Tibial nerve (tissue), 4 donors: ENCODE data around the gene TUFM. TPM values are rescaled to one million over a fixed set of nuclear protein-coding genes. Genes with fewer than 3 reads are reported as not detected.
A peak's percentile ranks its signal among the peaks of the same experiment; 100 is the strongest.

Experiments used
- DNase-seq, 2 donors: peaks; one replicate each; pipeline ENCODE4 v3.0.0-alpha.2; 2019; ENCODE audit warnings: low spot score in 2 of 2
- H3K27ac ChIP-seq, 4 donors: fragments of 200-600 bp; sonication (generic) in 3 of 4; one replicate each; pipeline ENCODE4 v1.5.1; 2017 to 2019; ENCODE audit warnings: mild to moderate bottlenecking in 1 of 4
- H3K27me3 ChIP-seq, 2 donors: fragments of 200-600 bp; sonication (generic) in 1 of 2; one replicate each; pipeline versions ENCODE4 v1.5.1 to v1.6.0; 2017 to 2019
- H3K36me3 ChIP-seq, 3 donors: fragments of 200-600 bp; sonication (generic); one replicate each; pipeline ENCODE4 v1.5.1; 2018 to 2019
- H3K4me1 ChIP-seq, 4 donors: fragments of 200-600 bp; sonication (generic) in 3 of 4; one replicate each; pipeline ENCODE4 v1.5.1; 2017 to 2019
- H3K4me3 ChIP-seq, 4 donors: fragments of 200-600 bp; sonication (generic) in 3 of 4; one replicate each; pipeline ENCODE4 v1.5.1; 2017 to 2019; ENCODE audit warnings: mild to moderate bottlenecking in 1 of 4, moderate library complexity in 1 of 4
- H3K9me3 ChIP-seq, 4 donors: fragments of 200-600 bp; sonication (generic) in 3 of 4; one replicate each; pipeline ENCODE4 v1.5.1; 2017 to 2019
- EP300 ChIP-seq, 2 donors: sonication (generic); formaldehyde crosslinking; IDR thresholded peaks; one replicate each; pipeline ENCODE4 v1.6.1; 2017; ENCODE audit warnings: antibody characterized with exemption in 2 of 2, mild to moderate bottlenecking in 1 of 2
- POLR2A ChIP-seq, 2 donors: fragments of 450-650 bp; IDR thresholded peaks; one replicate each; pipeline ENCODE4 v1.6.1; 2017; ENCODE audit warnings: antibody characterized with exemption in 2 of 2, mild to moderate bottlenecking in 2 of 2, moderate library complexity in 2 of 2
- WGBS, 2 donors: methylation state at CpG; one replicate each; pipeline ENCODE4 v1.1.5; 2018; 5-methylcytosine and 5-hydroxymethylcytosine counted together
- total RNA-seq, 4 donors: library from RNA; depleted of rRNA; stranded (reverse); fragments of >200 nt; gene quantifications; one replicate each; pipeline ENCODE4 v1.1.0, GENCODE V29; 2016
- TF ChIP-seq, protein P1 (sequence below), 5 experiments: fragments of 200-600 bp in 3 of 5; fragments of 450-650 bp in 2 of 5; sonication (generic) in 3 of 5; IDR thresholded peaks; one replicate each; pipeline ENCODE4 v1.5.1; 2016 to 2019; ENCODE audit warnings: antibody characterized with exemption in 5 of 5, mild to moderate bottlenecking in 3 of 5, moderate library complexity in 2 of 5

Gene TUFM
- total RNA-seq, 4 donors from 2014 or later = 88.1 to 136 (median 116) TPM

GRCh38 chr16:28878083-28878926, 32.2 kb upstream of the TUFM start, which contains the start of gene ATP2A1:
ATP2A1 (plus strand) TSS chr16:28878488; CDS start chr16:28878672, 184 bp downstream.
- no peak for DNase-seq
- Histone ChIP-seq H3K27ac (peak within 1 kb of the TSS in 1 of 4 donors; percentile 19), H3K27me3 (peaks cover 0 to 8% of the 10 kb centered on the region in 2 donors), H3K4me3 (peak within 1 kb of the TSS; percentile 37 to 84 (median 64)), H3K4me1 (peaks cover 0 to 34% (median 11%) of the 10 kb centered on the region in 4 donors), H3K9me3 (no peaks in the 10 kb centered on the region), H3K36me3 (peaks cover 0 to 26% (median 0%) of the 10 kb centered on the region in 3 donors)
- 61 to 65% methylated on average over 25 of the region's 25 CpGs for WGBS, 2 donors
- TF ChIP-seq POLR2A (IDR thresholded peaks at IDR 0.05) (no peak), EP300 (IDR thresholded peaks at IDR 0.05) (no peak)
- TF ChIP-seq, protein P1, sequence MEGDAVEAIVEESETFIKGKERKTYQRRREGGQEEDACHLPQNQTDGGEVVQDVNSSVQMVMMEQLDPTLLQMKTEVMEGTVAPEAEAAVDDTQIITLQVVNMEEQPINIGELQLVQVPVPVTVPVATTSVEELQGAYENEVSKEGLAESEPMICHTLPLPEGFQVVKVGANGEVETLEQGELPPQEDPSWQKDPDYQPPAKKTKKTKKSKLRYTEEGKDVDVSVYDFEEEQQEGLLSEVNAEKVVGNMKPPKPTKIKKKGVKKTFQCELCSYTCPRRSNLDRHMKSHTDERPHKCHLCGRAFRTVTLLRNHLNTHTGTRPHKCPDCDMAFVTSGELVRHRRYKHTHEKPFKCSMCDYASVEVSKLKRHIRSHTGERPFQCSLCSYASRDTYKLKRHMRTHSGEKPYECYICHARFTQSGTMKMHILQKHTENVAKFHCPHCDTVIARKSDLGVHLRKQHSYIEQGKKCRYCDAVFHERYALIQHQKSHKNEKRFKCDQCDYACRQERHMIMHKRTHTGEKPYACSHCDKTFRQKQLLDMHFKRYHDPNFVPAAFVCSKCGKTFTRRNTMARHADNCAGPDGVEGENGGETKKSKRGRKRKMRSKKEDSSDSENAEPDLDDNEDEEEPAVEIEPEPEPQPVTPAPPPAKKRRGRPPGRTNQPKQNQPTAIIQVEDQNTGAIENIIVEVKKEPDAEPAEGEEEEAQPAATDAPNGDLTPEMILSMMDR (IDR thresholded peaks at IDR 0.05) = no peak

DNA sequence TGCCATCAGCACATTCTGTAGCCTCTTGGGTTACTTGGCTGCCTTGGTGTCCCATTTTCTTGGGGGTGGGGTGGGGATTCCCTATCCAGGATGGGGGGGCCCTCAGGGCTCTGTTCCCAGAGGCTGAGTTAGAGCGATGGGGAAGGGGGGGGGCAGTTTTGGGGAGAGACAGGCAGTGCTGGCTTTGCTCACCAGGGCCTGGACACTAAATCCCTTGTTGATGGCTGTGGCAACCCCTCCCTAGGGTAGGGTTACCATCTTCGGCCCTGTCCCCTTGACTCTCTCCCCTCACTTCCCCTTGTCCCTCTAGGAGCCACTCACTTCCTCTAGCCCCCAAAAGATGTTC, 31.5 kb upstream of the TUFM start:
- peaks cover 0 to 5% of the 10 kb centered on the region in 2 donors for H3K27me3 ChIP-seq
- H3K4me3 ChIP-seq = no peak overlapping the region
- H3K27ac ChIP-seq = no peak overlapping the region
- H3K9me3 ChIP-seq = no peaks in the 10 kb centered on the region
- peaks cover 0 to 27% (median 11%) of the 10 kb centered on the region in 4 donors for H3K4me1 ChIP-seq
- WGBS, 2 donors = 38 to 67% methylated on average over 2 of the region's 2 CpGs
- H3K36me3 ChIP-seq = peaks cover 0 to 33% (median 0%) of the 10 kb centered on the region in 3 donors
- TF ChIP-seq, protein P1 (IDR thresholded peaks at IDR 0.05) = no peak
- TF ChIP-seq EP300 (IDR thresholded peaks at IDR 0.05) (no peak), POLR2A (IDR thresholded peaks at IDR 0.05) (no peak)
- DNase-seq = no peak

DNA sequence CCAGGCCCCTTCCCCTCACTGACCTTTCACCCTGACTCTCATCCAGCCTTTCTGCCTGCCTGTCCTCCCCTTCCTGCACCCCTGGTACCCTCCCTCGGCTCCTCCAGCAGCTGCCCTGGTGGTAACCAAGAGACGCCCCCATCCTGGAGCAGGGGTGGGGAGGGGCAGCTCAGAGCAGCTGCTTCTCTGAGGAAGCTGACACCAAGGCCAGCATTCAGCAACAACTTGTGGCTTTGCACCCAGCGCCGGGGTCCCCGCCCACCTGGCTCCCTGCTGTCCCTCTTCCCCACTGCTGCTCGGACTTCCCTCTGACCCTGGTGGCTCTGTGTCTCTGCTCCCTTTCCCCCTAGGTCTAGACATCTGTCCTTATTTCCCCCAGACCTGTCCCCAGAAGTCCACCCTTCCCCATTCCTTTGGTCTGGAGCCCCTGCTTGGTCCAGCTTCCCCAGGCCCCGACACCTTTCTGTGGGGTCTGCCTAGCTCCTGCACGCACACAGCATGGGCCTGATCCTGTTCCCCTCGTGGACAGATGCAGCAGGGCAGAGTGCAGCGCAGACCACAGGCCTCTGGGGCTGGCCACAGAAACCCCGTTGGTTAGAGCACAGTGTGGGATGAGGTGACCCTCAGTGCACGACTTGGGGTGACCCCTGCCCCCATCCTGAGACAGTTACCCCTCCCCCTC, 31.0 kb upstream of the TUFM start:
- no peak for DNase-seq
- TF ChIP-seq EP300 (IDR thresholded peaks at IDR 0.05) (no peak), POLR2A (IDR thresholded peaks at IDR 0.05) (no peak)
- TF ChIP-seq, protein P1 (IDR thresholded peaks at IDR 0.05) = no peak
- peaks cover 0 to 38% (median 0%) of the 10 kb centered on the region in 3 donors for H3K36me3 ChIP-seq

GRCh38 chr16:28876019-28876659, 30.0 kb upstream of the TUFM start:
- H3K4me3 ChIP-seq = no peak overlapping the region
- H3K36me3 ChIP-seq = peaks cover 0 to 48% (median 0%) of the 10 kb centered on the region in 3 donors
- H3K4me1 ChIP-seq = peaks cover 0 to 24% (median 11%) of the 10 kb centered on the region in 4 donors
- TF ChIP-seq POLR2A (IDR thresholded peaks at IDR 0.05) = no peak
- TF ChIP-seq, protein P1 (IDR thresholded peaks at IDR 0.05) = no peak
- no peak for TF ChIP-seq EP300 (IDR thresholded peaks at IDR 0.05)
- H3K27ac ChIP-seq = no peak overlapping the region
- H3K27me3 ChIP-seq = no peaks in the 10 kb centered on the region
- H3K9me3 ChIP-seq = no peaks in the 10 kb centered on the region
- no peak for DNase-seq
- WGBS, 2 donors = 51 to 52% methylated on average over 15 to 17 of the region's 17 CpGs

More for the DNA sequence above, 31.0 kb upstream of the TUFM start:
- H3K4me1 ChIP-seq = peaks cover 0 to 24% (median 11%) of the 10 kb centered on the region in 4 donors
- H3K4me3 ChIP-seq = no peak overlapping the region
- H3K9me3 ChIP-seq = no peaks in the 10 kb centered on the region
- H3K27me3 ChIP-seq = peaks cover 0 to under 1% of the 10 kb centered on the region in 2 donors
- 33 to 49% methylated on average over 11 to 12 of the region's 12 CpGs for WGBS, 2 donors
- no peak overlapping the region for H3K27ac ChIP-seq
